Measurements from ENCODE around the gene BOC.

BOC gene

DNA sequence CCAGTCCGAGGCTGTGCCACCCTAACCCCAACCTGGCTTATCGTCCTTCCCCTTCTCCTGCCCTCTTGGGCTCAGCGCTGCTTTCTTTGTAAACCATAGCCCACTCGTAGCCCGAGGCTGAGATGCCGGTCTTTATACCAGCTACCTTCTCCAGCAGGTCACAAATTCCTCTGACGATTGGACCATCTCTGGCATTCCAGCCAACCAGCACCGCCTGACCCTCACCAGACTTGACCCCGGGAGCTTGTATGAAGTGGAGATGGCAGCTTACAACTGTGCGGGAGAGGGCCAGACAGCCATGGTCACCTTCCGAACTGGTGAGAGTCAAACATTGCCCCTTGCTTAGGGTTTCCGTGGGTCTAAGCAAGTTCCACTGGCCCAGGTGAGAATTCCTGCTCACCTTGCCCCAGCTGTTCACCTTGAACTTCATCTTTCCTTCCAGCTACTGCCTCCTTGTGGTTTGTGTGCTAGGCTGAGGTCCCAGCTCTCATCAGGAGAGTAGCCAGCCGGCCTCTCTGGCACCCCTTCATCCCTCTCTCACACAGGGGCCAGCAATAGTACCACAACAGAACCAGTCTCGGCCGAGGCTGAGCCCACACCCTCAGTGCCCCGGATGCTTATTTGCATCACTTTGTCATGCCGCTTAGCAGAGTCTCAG is 66.7 kb downstream of the BOC start:
- H3K36me3 ChIP-seq (ENCODE audit: control insufficient read depth in 5 of 5, insufficient read depth in 5 of 5, low read length in 5 of 5), result peaks cover 0 to 46% (median 35%) of the 10 kb centered on the region in 5 donors
- H3K9ac ChIP-seq (ENCODE audit: low read length in 5 of 5), result no peak overlapping the region
- H3K27ac ChIP-seq (ENCODE audit: low read depth, low read length), result no peak overlapping the region

DNA sequence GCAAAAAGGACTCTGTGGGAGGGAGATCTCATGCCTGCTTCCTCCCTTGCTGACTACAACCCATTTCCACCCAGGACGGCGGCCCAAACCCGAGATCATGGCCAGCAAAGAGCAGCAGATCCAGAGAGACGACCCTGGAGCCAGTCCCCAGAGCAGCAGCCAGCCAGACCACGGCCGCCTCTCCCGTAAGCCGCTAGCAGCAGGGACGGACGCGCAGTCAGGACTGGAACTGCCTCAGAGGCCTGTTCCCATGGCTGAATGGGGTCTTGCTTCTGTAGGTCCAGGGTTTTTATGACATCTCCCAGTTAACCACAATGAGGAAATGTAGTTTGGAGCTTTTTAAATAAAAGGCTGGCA is 67.2 kb downstream of the BOC start:
- peaks cover 4 to 21% (median 17%) of the 10 kb centered on the region in 5 donors for H3K4me1 ChIP-seq (ENCODE audit: control insufficient read depth in 5 of 5, insufficient read depth in 5 of 5, low read length in 5 of 5)
- H3K9ac ChIP-seq (ENCODE audit: low read length in 5 of 5), result no peak overlapping the region
- no peaks in the 10 kb centered on the region for H3K27me3 ChIP-seq (ENCODE audit: control insufficient read depth in 5 of 5, insufficient read depth in 4 of 5, low read length in 5 of 5)
- no peak overlapping the region for H3K27ac ChIP-seq (ENCODE audit: low read depth, low read length)
- no peak overlapping the region for H3K4me3 ChIP-seq (ENCODE audit: low read depth in 1 of 5, low read length in 5 of 5)
- H3K9me3 ChIP-seq (ENCODE audit: control insufficient read depth in 5 of 5, low read length in 5 of 5), result no peaks in the 10 kb centered on the region
- peaks cover 0 to 46% (median 33%) of the 10 kb centered on the region in 5 donors for H3K36me3 ChIP-seq (ENCODE audit: control insufficient read depth in 5 of 5, insufficient read depth in 5 of 5, low read length in 5 of 5)

More for the DNA sequence above, 66.7 kb downstream of the BOC start:
- H3K27me3 ChIP-seq (ENCODE audit: control insufficient read depth in 5 of 5, insufficient read depth in 4 of 5, low read length in 5 of 5), result no peaks in the 10 kb centered on the region
- no peaks in the 10 kb centered on the region for H3K9me3 ChIP-seq (ENCODE audit: control insufficient read depth in 5 of 5, low read length in 5 of 5)
- no peak overlapping the region for H3K4me3 ChIP-seq (ENCODE audit: low read depth in 1 of 5, low read length in 5 of 5)
- peaks cover 4 to 21% (median 17%) of the 10 kb centered on the region in 5 donors for H3K4me1 ChIP-seq (ENCODE audit: control insufficient read depth in 5 of 5, insufficient read depth in 5 of 5, low read length in 5 of 5)

DNA sequence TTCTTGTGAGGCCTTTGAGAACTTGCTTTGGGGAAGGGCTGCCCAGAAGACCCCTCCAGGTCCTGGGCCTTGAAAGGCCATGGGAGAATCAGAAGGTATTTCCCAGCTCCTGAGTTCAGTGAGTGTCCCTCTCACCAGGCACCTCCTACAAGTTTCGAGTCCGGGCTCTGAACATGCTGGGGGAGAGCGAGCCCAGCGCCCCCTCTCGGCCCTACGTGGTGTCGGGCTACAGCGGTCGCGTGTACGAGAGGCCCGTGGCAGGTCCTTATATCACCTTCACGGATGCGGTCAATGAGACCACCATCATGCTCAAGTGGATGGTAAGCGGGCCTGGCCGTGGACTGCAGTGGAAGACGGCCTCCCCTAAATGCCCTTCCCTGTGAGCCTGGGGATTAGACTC is 68.3 kb downstream of the BOC start:
- no peak overlapping the region for H3K4me3 ChIP-seq (ENCODE audit: low read depth in 1 of 5, low read length in 5 of 5)
- H3K27me3 ChIP-seq (ENCODE audit: control insufficient read depth in 5 of 5, insufficient read depth in 4 of 5, low read length in 5 of 5), result no peaks in the 10 kb centered on the region
- peaks cover 0 to 46% (median 26%) of the 10 kb centered on the region in 5 donors for H3K36me3 ChIP-seq (ENCODE audit: control insufficient read depth in 5 of 5, insufficient read depth in 5 of 5, low read length in 5 of 5)
- H3K27ac ChIP-seq (ENCODE audit: low read depth, low read length), result no peak overlapping the region
- H3K4me1 ChIP-seq (ENCODE audit: control insufficient read depth in 5 of 5, insufficient read depth in 5 of 5, low read length in 5 of 5), result peaks cover 4 to 21% (median 17%) of the 10 kb centered on the region in 5 donors
- no peak overlapping the region for H3K9ac ChIP-seq (ENCODE audit: low read length in 5 of 5)
- H3K9me3 ChIP-seq (ENCODE audit: control insufficient read depth in 5 of 5, low read length in 5 of 5), result no peaks in the 10 kb centered on the region

DNA sequence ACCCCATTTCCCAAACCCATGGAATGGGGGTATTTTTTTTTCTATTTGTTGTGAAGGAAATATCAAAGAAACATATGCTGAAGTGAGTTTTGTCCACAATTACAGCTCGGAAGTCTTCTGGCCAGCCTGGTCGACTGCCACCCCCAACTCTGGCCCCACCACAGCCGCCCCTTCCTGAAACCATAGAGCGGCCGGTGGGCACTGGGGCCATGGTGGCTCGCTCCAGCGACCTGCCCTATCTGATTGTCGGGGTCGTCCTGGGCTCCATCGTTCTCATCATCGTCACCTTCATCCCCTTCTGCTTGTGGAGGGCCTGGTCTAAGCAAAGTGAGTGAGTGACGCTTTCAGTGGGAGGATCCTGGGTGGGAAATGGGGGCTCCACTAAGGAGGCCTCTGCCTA is 71.9 kb downstream of the BOC start:
- H3K4me3 ChIP-seq (ENCODE audit: low read depth in 1 of 5, low read length in 5 of 5), result no peak overlapping the region
- peaks cover 0 to 48% (median 22%) of the 10 kb centered on the region in 5 donors for H3K36me3 ChIP-seq (ENCODE audit: control insufficient read depth in 5 of 5, insufficient read depth in 5 of 5, low read length in 5 of 5)
- H3K9ac ChIP-seq (ENCODE audit: low read length in 5 of 5), result no peak overlapping the region
- H3K27ac ChIP-seq (ENCODE audit: low read depth, low read length), result no peak overlapping the region
- H3K27me3 ChIP-seq (ENCODE audit: control insufficient read depth in 5 of 5, insufficient read depth in 4 of 5, low read length in 5 of 5), result no peaks in the 10 kb centered on the region
- H3K4me1 ChIP-seq (ENCODE audit: control insufficient read depth in 5 of 5, insufficient read depth in 5 of 5, low read length in 5 of 5), result peaks cover 0 to 10% (median 3%) of the 10 kb centered on the region in 5 donors
- no peaks in the 10 kb centered on the region for H3K9me3 ChIP-seq (ENCODE audit: control insufficient read depth in 5 of 5, low read length in 5 of 5)

DNA sequence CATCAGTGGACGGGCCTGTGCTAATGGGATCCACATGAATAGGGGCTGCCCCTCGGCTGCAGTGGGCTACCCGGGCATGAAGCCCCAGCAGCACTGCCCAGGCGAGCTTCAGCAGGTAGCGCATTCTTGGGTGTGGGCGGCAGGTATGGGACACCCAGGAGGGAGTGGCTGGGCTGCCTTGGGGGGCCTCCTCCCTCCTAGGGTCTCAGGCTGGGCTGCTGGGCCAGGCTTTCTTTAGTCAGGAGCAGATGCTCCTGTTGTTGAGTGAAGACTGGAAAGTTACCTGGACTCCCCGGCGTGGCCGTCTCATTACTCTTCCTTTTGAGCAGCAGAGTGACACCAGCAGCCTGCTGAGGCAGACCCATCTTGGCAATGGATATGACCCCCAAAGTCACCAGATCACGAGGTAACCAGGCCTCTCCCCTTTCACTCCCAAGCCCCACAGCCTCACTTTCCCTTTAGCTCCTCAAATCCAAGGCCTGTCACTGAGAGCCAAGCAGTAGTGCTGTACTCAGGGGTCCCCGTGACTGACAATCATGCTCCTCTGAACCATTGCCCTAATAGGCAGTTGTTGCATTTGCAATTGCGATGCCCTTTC is 73.2 kb downstream of the BOC start:
- Histone ChIP-seq H3K36me3 (ENCODE audit: control insufficient read depth in 5 of 5, insufficient read depth in 5 of 5, low read length in 5 of 5) (peaks cover 0 to 39% (median 16%) of the 10 kb centered on the region in 5 donors), H3K9ac (ENCODE audit: low read length in 5 of 5) (no peak overlapping the region), H3K27ac (ENCODE audit: low read depth, low read length) (no peak overlapping the region), H3K4me3 (ENCODE audit: low read depth in 1 of 5, low read length in 5 of 5) (no peak overlapping the region), H3K9me3 (ENCODE audit: control insufficient read depth in 5 of 5, low read length in 5 of 5) (no peaks in the 10 kb centered on the region), H3K4me1 (ENCODE audit: control insufficient read depth in 5 of 5, insufficient read depth in 5 of 5, low read length in 5 of 5) (peaks cover 0 to 10% (median 3%) of the 10 kb centered on the region in 5 donors), H3K27me3 (ENCODE audit: control insufficient read depth in 5 of 5, insufficient read depth in 4 of 5, low read length in 5 of 5) (no peaks in the 10 kb centered on the region)

DNA sequence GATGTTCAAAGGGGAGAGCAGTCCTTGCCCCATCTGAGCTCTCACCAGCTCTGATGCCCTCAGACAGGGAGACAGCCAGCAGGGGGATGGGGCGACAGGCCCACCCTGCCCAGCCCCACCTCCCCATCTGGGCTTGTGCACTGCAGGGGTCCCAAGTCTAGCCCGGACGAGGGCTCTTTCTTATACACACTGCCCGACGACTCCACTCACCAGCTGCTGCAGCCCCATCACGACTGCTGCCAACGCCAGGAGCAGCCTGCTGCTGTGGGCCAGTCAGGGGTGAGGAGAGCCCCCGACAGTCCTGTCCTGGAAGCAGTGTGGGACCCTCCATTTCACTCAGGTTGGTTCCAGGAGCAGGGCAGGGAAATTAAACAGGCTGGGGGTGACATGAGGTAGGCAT is 73.9 kb downstream of the BOC start:
- Histone ChIP-seq H3K27ac (ENCODE audit: low read depth, low read length) (no peak overlapping the region), H3K4me1 (ENCODE audit: control insufficient read depth in 5 of 5, insufficient read depth in 5 of 5, low read length in 5 of 5) (peaks cover 0 to 10% (median 3%) of the 10 kb centered on the region in 5 donors), H3K9ac (ENCODE audit: low read length in 5 of 5) (no peak overlapping the region), H3K36me3 (ENCODE audit: control insufficient read depth in 5 of 5, insufficient read depth in 5 of 5, low read length in 5 of 5) (peaks cover 0 to 33% (median 13%) of the 10 kb centered on the region in 5 donors), H3K27me3 (ENCODE audit: control insufficient read depth in 5 of 5, insufficient read depth in 4 of 5, low read length in 5 of 5) (no peaks in the 10 kb centered on the region), H3K4me3 (ENCODE audit: low read depth in 1 of 5, low read length in 5 of 5) (no peak overlapping the region), H3K9me3 (ENCODE audit: control insufficient read depth in 5 of 5, low read length in 5 of 5) (no peaks in the 10 kb centered on the region)

DNA sequence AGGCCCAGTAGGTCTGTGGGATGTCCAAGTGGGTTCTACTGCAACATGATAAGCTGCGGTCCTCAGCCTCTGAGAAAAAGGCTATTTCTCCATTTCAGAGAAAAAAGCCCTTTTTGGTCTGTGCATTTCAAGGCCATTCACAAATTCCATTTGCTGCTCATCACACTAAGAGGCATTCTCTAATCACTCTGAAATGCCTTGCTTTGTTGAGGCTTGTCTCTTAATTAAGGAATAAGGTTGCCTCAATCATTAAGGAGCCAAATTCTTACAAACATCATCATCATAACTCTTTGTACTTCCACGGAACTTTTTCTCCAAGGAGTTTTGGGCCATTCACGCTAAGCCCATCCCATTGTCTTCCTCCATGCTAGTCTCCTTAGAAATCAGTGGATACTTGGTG is 74.4 kb downstream of the BOC start:
- H3K27ac ChIP-seq (ENCODE audit: low read depth, low read length), result no peak overlapping the region
- peaks cover 0 to 10% (median 3%) of the 10 kb centered on the region in 5 donors for H3K4me1 ChIP-seq (ENCODE audit: control insufficient read depth in 5 of 5, insufficient read depth in 5 of 5, low read length in 5 of 5)
- no peak overlapping the region for H3K4me3 ChIP-seq (ENCODE audit: low read depth in 1 of 5, low read length in 5 of 5)
- no peak overlapping the region for H3K9ac ChIP-seq (ENCODE audit: low read length in 5 of 5)
- no peaks in the 10 kb centered on the region for H3K9me3 ChIP-seq (ENCODE audit: control insufficient read depth in 5 of 5, low read length in 5 of 5)
- no peaks in the 10 kb centered on the region for H3K27me3 ChIP-seq (ENCODE audit: control insufficient read depth in 5 of 5, insufficient read depth in 4 of 5, low read length in 5 of 5)
- H3K36me3 ChIP-seq (ENCODE audit: control insufficient read depth in 5 of 5, insufficient read depth in 5 of 5, low read length in 5 of 5), result peaks cover 0 to 28% (median 9%) of the 10 kb centered on the region in 5 donors

DNA sequence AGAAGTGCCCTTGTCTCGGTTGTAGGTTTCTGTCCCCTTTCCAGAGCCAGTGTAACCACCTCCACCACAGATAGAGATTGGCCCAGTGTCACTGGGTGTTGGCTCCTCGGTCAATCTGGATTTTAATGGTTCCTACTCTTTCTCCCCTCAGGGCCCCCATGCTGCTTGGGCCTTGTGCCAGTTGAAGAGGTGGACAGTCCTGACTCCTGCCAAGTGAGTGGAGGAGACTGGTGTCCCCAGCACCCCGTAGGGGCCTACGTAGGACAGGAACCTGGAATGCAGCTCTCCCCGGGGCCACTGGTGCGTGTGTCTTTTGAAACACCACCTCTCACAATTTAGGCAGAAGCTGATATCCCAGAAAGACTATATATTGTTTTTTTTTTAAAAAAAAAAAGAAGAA is 75.2 kb downstream of the BOC start:
- Histone ChIP-seq H3K4me1 (ENCODE audit: control insufficient read depth in 5 of 5, insufficient read depth in 5 of 5, low read length in 5 of 5) (peaks cover 0 to 10% (median 3%) of the 10 kb centered on the region in 5 donors), H3K27ac (ENCODE audit: low read depth, low read length) (no peak overlapping the region), H3K4me3 (ENCODE audit: low read depth in 1 of 5, low read length in 5 of 5) (no peak overlapping the region), H3K9me3 (ENCODE audit: control insufficient read depth in 5 of 5, low read length in 5 of 5) (no peaks in the 10 kb centered on the region), H3K27me3 (ENCODE audit: control insufficient read depth in 5 of 5, insufficient read depth in 4 of 5, low read length in 5 of 5) (no peaks in the 10 kb centered on the region), H3K36me3 (ENCODE audit: control insufficient read depth in 5 of 5, insufficient read depth in 5 of 5, low read length in 5 of 5) (peaks cover 0 to 25% (median 6%) of the 10 kb centered on the region in 5 donors), H3K9ac (ENCODE audit: low read length in 5 of 5) (no peak overlapping the region)

DNA sequence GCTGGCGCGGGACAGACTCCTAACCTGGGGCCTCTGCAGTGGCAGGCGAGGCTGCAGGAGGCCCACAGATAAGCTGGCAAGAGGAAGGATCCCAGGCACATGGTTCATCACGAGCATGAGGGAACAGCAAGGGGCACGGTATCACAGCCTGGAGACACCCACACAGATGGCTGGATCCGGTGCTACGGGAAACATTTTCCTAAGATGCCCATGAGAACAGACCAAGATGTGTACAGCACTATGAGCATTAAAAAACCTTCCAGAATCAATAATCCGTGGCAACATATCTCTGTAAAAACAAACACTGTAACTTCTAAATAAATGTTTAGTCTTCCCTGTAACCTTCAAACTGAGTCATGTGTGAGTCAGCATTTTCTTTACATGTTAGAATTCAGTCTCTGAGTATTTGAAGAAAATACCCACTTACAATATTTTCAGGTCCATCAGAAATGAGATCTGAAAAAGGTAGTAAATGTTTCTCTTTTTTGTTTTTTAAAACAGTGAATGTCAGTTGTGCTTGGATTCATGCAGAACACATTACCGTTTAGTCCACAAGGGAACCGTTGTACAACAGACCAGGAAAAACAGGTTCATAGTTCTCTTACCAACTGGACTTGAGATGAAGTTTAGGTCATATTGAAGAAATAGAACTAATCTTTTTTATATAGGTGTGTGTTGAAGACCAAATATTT is 75.9 kb downstream of the BOC start:
- H3K4me3 ChIP-seq (ENCODE audit: low read depth in 1 of 5, low read length in 5 of 5), result no peak overlapping the region
- no peaks in the 10 kb centered on the region for H3K27me3 ChIP-seq (ENCODE audit: control insufficient read depth in 5 of 5, insufficient read depth in 4 of 5, low read length in 5 of 5)
- H3K4me1 ChIP-seq (ENCODE audit: control insufficient read depth in 5 of 5, insufficient read depth in 5 of 5, low read length in 5 of 5), result peaks cover 0 to 10% (median 3%) of the 10 kb centered on the region in 5 donors
- H3K9me3 ChIP-seq (ENCODE audit: control insufficient read depth in 5 of 5, low read length in 5 of 5), result no peaks in the 10 kb centered on the region
- no peak overlapping the region for H3K27ac ChIP-seq (ENCODE audit: low read depth, low read length)
- H3K9ac ChIP-seq (ENCODE audit: low read length in 5 of 5), result no peak overlapping the region
- peaks cover 0 to 21% (median 6%) of the 10 kb centered on the region in 5 donors for H3K36me3 ChIP-seq (ENCODE audit: control insufficient read depth in 5 of 5, insufficient read depth in 5 of 5, low read length in 5 of 5)
